ENCODE results near the gene PSAPL1. TPM values are rescaled to one million over a fixed set of nuclear protein-coding genes. Genes with fewer than 3 reads are reported as not detected.

The PSAPL1 gene
- total and polyA plus RNA-seq, 2 of the 8 experiments (the other 6 are each of a cell fraction or from before 2014, with no cell fraction given), result 0.03 TPM; not detected in 1

GRCh38 chr4:7423391-7423790 is 11.3 kb downstream of the PSAPL1 start (continued):
- TF ChIP-seq USF2 (IDR thresholded peaks at IDR 0.05; ENCODE audit: low read length), result no peak

Measured in H1 (cell line).